ENCODE data around the gene NCDN.

- TF ChIP-seq CTCF (IDR thresholded peaks at IDR 0.05) (no peak), POLR2A (IDR thresholded peaks at IDR 0.05) (no peak)
Measured at GRCh38 chr1:35598895-35599294, 41.3 kb downstream of the NCDN start.

Measured in gastroesophageal sphincter (tissue), 3 donors.